DOHH2 (cell line): ENCODE data around the gene ARRDC3.

Experiments used
- CTCF ChIP-seq: fragments of 200-600 bp; sonication (generic); IDR thresholded peaks from one replicate; pipeline ENCODE4 v1.5.1; 2014; ENCODE audit warnings: antibody characterized with exemption, mild to moderate bottlenecking, low read depth, low read length; ENCODE audit not compliant: poor library complexity, severe bottlenecking
- EZH2phosphoT487 ChIP-seq: fragments of 200-600 bp; sonication (generic); IDR thresholded peaks from 2 replicates; pipeline ENCODE4 v1.6.1; 2017; ENCODE audit warnings: borderline replicate concordance, mild to moderate bottlenecking, antibody characterized with exemption, low read length, moderate library complexity, mixed read lengths

DNA sequence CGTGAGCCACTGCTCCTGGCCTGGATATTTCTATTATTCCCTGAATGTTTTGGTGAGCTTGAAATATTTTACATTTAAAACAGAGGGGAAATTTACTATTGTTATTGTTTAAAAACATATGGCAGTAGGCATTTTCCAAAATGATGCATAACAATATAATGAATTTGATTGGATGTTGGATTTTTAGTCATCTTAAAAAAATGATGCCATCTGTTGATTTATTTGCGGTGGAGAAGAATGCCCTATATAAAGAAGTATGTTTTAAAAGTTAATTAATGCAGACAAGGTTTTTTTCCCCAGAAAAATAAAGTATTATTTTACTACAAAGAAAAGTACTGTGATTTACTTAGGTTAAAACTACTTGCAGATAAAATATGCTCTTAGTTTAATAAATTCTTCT lies 33.4 kb upstream of the ARRDC3 start:
- TF ChIP-seq CTCF (no peak), EZH2phosphoT487 (no peak)
